NCI-H1092 (cell line): ENCODE results near the gene WAC.

Source experiments
- DNase-seq: peaks from one replicate; lab custom pipeline; 2025; lab: John Stamatoyannopoulos, UW

Gene WAC

GRCh38 chr10:28666751-28667467 lies 134.0 kb downstream of the WAC start:
- no peak for DNase-seq

DNA sequence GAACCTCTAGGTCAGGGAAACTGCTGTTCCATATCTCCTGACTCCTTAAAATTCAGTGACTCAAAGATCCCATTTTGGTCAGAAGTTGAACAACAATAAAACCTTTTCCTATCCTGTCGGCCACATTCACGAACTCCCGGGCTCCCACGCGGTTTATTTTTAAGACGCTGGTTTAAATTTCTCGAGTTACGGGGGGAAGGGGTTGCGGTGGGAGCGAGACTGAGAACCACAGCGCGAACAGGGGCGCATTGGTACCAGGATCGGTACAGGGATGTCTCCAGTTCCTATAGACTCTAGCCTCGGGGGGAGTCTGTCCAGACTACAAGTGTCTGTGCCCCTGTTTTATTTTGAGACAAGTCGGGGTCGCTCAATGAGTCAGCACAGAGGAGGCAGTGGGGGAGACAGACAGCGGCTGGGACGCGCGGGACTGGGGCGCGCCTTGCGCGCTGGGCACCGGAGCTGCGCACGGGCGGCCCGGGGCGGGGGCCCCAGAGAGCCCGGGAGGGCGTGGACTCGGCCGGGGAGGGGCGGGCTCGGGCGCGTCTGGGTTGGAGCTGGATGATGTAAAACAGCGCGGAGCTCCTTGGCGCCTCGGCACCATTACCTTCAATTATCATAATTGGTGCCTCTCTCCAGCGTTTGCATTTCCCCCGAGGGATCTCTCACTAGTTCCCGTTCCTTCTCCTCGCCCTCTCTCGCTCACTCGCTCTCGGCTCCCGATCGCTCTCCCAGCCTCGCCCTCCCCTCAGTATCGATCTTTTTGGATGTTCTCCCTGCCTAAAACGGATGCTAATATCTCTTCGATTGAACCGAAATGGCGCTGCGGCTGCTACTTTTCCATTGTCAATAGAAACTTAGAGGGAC lies 135.7 kb downstream of the WAC start:
- peak; percentile 65 for DNase-seq

GRCh38 chr10:28669227-28670173 lies 136.6 kb downstream of the WAC start:
- DNase-seq = no peak
